Stimulated activated CD4-positive, alpha-beta T cell treated with anti-CD3 and anti-CD28 coated beads, Interleukin-12 subunit alpha, Interleukin-12 subunit beta, amount 100 ng/mL, for 24 hours (primary cell): Measurements from ENCODE around the gene RENBP.

ENCODE experiments used
- DNase-seq, 2 experiments: peaks; one replicate each; pipeline ENCODE4 v3.0.0-alpha.2; 2020; ENCODE audit warnings: low read depth in 2 of 2

Gene RENBP

DNA sequence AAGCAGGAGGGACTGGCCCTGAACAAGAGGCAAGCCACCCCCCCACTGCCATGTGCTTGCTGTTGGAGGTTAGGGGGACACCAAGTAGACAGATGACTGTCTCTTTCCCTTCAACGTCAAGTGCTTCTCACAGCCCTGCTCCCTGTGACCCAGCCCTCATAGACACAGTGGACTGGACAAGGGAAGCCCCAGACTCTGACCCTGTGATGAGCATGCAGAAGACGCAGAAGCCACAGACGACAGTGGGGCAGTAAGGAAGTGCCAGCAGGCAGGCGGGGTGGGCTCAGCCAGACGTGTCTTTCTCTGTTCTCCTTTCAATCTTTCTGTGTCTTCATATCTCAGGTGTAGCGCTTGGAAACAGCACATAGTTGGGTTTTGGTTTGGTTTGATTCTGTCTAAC is 56.1 kb downstream of the RENBP start:
- no peak for DNase-seq

DNA sequence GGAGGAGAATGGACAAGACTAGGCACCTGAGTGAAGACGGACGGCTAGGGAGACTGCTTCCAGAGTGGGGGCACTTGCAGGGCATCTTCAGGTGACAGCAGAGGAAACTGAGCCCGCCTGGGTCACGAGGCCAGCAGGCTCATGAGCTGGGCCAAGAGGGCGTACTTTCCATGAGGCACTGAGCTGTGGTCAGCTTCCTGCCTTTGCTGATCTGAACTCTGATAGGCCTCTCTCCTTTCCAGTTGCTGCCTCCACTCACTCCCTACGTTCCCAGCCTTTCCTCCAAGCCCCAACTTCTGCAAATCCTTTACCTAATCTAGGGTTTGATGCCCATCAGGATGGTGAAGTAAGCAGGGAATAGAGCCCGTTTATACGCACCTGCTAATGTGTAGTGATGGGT is 57.1 kb downstream of the RENBP start:
- DNase-seq: no peak

DNA sequence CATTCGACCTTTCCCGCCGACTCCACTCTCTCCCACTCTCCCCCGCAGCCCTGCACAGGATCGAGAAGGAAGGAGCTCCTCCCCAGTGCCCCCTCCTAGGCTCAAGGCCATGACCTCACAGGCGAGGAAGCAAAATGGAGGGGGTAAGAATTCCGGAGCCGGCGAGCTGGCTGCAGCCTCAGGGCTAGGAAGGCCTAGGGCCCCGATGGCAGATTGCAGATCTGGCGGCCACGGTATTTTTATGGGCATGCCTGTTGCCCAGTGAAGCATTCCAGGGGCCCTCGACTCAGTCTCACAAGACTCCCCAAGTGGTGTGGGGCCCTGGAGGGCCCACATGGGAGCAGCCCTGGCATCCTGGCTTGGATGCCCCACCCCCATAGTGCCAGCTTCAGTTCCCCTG is 57.5 kb downstream of the RENBP start:
- DNase-seq: no peak

DNA sequence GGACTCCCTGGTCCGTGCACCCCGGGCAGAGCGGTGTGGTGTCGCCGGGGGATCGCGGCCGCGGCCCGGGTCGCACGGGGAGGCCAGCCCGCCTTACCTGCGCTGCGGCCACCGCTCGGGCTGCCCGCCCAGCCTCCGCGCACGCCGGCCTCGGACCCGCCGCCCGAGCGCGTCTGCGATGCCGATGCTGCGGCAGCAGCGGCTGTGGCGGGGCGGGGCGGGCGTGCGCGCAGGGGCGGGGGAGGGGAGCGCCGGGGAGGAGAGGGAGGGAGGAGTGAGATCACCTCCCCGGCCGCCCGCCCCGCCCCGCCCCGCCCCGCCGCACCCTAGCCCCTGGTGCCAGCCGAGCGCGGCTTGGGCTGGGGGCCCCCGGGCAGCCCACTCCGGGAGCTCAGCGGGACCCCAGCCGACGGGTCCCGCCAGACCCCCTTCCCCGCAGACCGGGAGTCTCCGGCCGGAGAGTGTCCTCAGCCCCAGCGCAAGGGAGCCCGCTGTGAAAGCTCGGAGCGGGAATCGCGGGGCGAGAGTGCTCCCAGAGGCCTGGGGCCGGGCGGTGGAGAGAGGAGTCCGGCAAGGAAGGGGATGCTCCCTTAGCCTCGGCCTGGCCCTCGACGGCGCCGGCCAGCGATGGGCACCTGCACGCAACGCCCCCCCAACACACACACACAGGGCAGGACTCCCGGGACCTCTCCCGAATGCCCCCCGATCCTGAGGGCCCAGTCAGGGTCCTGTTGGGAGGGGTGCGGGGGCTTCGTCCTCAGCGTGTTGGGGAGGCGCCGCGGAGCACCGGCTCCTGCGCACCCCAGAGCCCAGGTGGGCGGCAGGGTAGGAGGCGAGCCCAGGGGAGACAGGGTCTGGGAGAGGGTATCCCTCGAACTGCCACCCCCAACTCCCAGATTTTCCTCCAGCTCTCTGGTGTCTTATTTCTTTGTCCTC is 58.2 kb downstream of the RENBP start, which contains the start of gene L1CAM:
Gene L1CAM (minus strand): TSS at position 206 of the 936 bp plus-strand sequence. CDS start 10,337 bp downstream, outside the sequence.
- no peak for DNase-seq
